Measurements from ENCODE around the gene KIF26B.

The KIF26B gene

DNA sequence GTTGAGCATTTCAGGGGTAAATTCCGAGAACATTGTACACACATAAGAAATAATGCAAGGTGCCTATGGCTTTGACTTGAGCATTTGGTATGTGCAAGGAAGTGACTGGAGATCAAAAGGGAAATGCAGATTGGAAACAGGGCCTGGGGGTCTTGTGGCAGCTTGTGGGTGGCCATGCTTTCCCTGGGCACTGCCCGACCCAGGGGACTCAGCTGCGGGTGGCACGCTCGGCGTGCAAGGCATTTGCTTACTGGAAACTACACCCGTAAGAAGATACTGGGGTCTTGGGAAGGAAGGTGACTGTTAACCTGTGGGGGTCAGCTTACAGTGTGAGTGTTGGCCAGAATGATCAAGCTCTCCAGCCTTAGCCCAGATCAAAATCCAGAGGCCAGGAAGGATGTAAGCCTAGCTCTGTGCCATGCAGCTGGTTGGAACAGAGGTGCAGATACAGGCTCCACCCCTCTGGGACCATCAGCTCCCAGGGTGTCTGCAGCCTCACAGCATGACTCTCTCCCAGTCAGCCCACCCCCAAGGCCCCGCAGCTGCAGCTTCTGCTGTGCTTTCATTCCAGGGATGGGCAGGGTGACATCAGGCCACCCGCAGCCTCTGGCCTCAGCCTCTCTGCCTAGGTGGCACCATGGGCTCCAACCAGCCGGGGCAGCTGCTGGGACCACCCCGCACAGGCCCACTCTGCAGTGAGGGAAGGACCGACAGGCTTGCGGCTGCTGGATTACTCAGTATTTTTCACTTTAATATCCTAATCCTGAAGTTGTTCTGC is 55.1 kb downstream of the KIF26B start:
- DNase-seq (ENCODE audit: low read depth) = no peak

DNA sequence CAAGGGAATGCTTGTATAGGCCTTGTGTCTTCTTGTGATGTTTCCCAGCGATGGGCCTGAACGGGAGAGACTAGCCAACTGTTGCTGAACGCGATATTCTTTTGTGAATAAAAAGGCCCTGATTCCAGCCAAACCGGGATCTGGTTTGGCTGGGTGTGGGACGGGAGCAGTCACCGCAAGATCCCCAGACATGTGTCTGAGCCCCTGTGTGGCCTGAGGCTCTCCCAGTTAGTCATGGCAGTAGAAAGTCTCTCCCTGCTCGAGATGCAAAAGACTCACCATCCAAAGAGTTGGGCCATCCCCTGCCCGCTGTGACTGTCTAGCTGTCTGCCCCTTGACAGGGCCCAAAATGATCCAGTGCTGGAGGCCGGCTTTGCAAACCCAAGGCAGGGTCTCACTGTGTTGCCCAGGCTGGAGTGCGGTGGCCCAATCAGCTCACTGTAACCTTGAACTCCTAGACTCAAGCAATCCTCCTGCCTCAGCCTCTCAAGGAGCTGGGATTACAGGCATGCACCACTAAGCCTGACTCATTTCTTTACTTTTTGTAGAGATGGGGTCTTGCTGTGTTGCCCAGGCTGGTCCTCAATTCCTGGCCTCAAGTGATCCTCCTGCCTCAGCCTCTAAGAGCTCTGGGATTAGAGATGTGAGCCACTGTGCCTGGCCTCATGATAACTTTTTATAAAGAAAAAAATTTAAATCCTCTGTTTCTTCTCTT is 56.4 kb downstream of the KIF26B start:
- DNase-seq (ENCODE audit: low read depth) = no peak

DNA sequence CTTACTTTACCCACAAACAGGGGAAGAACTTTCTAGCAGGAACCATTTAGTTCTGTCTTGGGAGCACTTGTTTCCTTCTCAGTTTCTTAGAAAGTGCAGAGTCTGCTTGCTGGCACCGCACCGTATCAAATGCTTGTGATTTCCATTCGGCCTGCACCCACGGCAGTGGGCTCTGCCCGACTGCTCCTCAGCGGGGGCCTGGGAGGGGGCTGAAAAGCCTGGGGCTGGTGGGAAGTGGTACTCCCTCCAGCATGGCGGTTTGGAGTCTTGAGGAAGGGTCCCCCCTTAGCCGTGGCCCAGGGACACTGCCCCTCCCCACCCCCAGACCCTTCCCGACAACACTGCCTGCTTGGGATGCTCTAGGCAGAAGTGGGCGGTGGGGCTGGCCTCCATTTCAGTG is 57.0 kb downstream of the KIF26B start:
- no peak for DNase-seq (ENCODE audit: low read depth)

DNA sequence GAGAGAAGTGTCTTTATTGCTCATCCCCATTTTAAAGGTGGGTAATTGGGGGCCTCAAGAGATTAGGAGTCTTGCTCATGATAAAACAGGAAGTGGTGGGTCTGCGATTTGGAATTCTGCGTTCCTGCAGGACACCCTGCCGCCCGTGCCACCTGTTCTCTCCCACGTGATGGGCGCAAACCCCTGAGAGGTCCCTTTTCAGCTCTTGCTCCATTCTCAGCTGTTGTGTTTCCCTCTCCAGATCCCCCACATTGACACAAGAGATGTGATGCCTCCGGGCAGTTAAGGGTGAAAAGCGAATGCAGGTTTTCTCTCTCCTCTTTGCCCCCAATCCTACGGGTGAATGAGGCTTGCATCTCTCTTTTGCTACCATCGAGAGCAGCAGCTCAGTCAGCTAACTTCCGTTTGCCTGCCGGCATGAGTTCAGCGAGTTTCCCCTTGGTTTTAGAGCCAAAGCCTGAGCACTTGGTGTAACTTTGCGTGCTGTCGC is 57.5 kb downstream of the KIF26B start:
- no peak for DNase-seq (ENCODE audit: low read depth)

DNA sequence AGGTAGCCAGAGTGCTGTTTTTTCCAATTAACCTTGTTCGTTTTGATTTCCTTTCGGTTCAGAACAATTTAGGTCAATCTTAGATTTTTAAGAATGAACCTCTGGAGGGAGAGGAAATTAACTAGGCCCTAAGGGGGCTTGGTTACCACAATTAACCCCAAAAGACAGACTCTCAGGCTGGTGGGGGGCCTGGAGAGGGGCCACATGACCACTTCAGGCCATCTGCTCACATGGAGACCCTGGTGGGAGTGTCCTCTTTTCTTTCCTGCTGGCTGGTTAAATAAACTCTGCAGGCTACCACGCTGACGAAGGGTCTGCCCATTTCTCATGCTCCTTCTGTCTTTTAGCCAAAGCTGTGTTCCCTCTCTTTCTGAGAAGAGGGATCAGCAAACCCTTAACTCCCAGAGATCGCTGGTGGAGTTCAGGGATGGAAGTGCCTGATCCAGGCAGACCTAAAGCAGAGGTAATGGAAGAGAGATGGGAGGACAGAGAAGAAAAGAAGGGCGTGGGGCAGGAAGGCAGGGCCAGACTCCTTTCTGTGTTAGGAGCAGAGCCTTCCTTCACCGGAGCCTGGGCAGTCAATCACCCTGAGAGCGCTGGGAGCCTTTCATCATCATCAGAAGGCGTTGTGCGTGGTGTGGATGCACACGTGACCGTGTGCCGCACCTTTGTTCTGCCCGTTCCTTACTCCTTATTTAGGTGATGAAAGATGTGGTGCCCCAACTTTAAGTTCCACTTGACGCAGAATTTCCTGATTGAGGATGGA is 58.5 kb downstream of the KIF26B start:
- DNase-seq (ENCODE audit: low read depth) = no peak

DNA sequence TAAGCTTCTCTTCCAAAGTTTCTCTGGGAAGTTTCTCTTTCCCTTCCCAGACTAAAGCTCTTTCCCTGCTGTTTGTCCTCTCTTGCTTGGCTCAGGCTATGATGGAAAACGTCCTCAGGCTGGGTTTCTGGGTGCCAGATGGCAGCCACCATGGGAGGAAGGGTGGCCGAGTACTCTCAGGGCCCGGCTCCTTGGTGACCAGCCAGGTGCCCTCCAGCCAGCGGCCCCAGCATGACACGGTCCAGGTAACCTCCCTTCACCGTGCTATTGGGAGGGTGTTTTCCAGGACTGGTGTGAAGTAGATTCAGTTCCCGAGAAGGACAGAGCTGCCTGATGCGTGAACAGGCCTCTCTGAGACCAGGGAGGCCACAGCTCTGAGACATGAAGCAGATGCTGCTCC is 60.3 kb downstream of the KIF26B start:
- no peak for DNase-seq (ENCODE audit: low read depth)

DNA sequence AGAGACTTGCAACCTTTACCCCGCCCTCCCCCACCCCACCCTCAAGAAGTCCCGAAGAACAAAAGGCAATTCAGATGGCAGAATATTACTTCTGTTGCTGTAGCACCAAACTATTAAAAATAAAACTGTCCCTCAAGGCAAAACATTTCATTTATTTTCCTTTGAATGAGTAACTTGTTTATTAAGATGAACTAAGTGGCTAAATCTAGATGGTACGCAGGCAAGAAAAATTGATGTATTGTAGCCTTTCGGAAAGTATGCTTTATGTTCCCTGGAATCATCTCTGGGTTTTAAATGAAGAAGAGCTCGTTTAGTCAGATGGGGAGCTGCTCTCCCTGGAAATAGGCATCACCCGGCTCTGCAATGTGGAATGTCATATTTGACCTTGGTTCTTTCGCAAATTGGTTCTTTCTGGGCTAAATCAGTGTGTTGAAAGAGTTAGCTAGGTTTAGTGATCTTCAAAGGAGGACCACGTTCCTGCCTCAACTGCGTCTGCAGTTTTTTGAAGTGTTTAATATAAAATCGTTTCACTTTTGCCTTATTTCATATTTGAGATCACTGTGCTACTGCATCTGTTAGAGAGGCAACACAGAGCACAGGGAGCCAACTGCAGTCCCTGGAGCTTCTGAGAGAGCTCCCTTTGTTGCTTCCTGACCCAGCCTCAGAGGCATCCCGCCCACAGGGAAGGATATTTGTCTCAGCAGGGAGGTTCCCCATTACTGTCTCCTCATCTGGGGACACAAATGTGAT is 61.8 kb downstream of the KIF26B start:
- no peak for DNase-seq (ENCODE audit: low read depth)

DNA sequence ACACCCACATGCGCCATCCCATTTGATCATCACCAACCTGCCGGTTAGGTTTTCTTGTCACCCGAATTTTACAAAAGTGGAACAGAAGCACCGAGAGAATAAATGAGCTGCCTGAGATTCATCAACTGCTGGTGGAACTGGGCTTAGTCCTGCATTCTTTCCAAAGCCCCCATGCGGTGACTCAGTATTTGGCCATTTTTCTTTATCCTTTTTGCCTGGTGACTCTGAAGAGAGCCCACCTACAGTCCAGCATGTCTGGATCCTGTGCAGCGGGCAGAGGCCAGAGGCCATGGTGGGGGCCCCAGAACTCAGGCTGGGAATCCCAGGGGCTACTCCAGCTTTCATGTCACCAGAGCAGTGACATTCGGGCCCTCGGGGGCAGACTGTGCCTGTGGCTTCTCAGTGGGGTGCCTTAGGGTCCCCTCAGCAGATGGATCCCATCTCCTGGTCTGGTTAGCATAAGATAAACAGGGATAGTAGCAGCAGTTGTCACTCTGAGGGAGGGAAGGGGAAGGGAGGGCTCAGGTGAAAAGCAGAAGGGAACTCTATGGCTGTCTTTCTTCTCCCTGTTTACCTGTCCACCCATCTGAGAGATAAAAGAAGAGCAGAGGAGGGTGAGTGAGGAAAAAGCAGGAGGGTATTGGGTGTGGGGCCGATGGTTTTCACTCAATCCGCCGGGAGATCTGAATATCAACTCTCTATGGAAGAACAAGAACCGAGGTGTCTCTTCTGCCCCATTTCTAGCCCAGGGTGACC is 63.2 kb downstream of the KIF26B start:
- no peak for DNase-seq (ENCODE audit: low read depth)

DNA sequence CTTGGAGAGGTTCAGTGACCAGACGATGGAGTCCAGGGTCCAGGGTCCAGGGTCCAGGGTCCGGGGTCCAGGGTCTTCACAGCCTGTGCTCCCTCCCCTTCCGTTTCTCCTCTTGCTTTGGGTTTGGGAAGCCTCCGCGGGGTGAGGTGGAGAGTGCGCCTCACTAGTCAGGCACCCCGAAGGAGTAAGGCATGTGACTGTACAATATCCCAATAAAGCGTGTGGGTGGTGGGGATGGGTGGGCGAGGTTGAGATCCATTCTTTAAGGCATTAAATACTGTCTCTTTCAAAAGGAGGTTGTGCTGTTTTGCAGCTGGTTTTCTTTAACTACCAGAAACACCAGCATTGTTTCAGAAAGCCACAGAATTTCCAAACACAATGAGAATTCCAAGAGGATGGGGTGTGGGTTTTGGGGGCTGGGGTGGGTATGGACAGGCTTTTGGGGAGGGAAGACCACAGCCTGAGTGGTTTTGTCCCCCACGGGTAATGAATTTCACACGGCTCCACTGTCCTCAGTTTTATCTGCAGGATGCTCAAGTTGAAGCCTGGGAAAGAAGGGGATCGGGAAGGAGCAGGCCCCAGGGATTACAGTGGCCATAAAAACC is 65.7 kb downstream of the KIF26B start:
- no peak for DNase-seq (ENCODE audit: low read depth)

DNA sequence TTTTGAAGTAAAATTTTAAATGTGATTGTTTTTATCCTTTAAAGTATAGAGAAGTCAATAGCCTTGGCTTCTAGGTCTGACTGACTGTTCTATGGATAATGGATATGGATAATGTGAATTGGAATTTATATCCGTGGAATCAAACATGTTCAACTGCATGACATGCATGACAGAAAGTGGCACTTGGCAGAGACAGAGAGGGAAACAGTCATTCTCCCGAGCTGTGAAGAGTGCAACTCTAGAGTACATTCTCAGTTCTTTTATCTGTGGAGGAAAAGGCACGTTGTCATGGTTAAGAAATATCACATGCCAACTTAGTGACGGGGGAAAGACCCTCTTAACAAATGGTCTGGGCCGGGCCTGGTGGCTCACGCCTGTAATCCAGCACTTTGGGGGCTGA is 67.0 kb downstream of the KIF26B start:
- no peak for DNase-seq (ENCODE audit: low read depth)

DNA sequence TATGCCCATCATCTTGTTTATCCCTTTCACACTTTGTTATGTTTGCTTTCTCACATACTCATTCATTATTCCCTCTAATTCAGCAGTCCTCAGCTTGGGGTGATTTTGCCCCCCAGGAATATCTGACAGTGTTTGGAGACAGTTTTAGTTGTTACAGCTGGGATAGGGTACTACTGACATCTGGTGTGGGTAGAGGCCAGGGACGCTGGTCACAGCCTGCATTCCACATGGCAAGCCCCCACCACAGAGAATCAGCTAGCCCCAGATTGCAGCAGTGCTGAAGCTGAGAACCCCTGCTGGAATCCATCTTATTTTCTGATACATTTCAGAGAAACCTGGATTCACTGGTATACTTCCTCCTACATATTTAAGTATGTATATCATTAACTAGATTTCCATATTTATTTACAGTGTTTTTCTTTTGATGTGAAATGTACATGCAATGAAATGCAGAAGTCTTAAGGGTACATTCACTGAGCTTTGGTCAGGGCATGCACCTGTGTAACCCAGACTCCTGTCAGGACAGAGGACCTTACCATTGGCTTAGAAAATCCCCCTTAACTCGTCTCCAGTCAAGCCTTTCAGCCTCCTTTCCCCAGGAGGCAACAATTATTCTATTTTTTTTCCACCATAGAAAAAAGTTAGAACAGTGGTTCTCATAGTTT is 68.3 kb downstream of the KIF26B start:
- no peak for DNase-seq (ENCODE audit: low read depth)

DNA sequence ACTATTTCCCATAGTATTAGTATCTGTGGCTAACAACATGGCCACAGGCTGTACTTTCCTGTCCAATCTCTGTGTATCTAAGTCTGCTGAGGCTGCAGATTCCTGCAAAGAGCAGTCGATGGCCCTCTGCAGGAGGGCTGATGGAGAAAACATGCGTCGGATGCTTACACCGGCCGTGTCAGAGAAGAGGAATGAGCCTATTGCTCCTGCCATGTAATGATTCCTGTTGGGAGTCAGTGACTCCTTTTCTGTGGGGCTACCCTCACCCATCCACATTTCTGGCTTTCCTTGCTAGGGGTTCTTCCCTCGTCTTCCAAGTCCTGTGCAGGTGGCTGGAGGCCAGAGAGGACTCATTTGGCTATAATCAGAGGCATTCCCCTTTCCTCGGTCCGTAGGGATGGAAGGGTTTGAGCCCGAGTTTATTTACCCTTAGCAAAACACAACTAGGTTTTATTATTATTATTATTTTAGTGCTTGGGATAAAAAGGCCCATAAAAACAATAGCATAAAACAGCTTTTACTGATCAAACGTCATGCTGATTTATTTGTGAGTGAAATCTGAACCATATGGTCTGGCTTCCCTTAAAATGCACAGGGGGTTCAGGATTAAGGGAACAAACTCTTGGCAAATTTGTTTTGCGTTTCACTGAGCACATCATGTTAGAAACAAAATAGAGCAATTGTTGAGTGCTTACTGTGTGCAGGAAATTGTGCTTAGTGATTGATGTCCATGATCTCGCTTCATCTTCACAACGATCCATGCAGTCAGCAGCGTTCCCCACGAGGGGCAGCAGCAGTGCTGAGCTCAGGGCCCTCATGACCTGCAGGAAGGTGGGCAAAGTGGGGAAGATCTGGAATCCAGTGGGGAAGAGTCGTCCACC is 70.8 kb downstream of the KIF26B start:
- DNase-seq (ENCODE audit: low read depth) = no peak

DNA sequence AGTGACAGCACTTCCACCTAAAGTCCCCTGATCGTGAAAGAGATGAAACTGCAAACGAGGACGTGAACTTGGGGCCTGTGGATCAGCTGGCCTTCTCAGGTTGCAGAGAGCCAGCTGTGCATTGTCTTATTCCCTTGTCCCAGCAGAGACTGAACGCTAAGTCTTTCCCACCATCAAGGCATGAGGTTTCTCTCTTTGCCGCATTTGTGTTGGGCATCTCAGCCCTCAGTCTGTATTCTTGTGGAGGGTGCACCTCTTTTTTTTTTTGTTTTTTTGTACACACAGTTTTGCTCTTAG is 71.4 kb downstream of the KIF26B start:
- DNase-seq (ENCODE audit: low read depth) = no peak

DNA sequence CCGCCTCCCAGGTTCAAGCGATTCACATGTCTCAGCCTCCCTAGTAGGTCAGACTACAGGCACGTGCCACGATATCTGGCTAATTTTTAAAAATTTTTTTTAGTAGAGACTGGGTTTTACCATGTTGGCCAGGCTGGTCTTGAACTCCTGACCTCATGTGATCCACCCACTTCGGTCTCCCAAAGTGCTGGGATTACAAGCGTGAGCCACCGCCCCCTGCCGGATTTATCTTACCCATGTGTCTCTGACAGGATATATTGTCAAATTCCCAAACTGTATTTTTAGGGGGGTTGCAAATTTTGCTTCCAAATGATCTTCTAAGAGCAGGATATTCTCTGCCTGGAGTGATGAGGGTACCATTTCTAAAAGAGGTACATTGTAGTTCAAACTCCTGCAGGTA is 74.3 kb downstream of the KIF26B start:
- DNase-seq (ENCODE audit: low read depth) = no peak

DNA sequence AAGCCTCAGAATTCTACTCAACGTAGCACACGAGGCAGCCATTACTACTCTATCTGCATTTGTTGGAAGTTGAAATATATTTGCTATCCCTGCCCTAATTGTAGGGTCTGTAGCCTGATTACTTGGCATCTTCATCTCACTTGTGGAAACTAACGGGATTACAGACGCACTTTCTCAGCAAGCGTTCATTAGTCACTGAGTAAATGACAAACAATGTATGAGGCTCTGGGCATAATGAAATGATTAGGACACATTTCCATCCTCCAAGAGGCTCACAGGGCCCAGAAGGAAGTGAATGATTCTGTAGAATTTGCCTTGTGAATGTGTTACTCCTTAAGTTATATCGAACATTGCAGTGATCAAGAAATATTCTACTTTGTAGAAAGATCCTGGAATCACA is 78.1 kb downstream of the KIF26B start:
- DNase-seq (ENCODE audit: low read depth) = peak; percentile 21

DNA sequence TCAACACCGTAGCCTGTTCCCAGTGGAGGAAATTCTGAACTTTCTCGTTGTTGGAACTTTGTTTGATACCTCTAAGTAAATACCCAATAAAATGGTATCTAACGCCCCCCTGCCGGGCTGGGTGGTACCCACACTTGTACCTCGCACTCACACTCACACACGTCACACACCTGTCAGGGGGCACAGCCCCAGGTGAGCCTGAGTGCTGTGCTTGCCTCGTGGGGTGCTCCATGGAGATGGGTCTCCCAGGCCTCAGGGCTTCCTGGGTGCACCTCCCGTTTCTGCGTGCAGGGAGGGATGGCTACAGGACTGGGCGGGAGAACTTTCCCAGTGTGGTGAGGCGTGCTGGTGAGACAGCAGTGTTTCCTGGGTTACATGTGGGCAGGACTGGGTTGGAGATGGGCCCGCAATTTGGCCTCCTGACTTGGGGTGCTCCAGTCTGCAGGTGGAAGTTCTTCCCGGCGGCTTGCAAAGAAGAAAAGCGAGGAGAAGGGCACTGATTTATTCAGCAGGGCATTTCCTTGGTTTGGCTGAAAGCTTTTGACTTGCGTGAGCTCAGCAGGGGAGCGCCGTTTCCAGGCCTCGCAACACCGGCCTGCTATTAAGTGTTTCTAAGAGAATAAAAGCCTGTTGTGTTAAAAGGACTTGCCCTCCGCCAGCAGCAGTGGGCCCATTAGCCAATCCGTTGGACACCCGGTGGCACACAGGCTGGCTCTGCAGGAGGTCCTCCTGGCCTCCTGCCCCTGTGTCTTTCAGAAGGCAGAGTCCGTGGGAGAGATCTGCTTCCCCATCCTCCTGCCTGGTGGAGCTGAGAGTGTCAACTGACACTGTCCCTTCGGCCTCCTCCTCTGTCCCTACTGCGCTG is 79.7 kb downstream of the KIF26B start:
- DNase-seq (ENCODE audit: low read depth) = no peak

DNA sequence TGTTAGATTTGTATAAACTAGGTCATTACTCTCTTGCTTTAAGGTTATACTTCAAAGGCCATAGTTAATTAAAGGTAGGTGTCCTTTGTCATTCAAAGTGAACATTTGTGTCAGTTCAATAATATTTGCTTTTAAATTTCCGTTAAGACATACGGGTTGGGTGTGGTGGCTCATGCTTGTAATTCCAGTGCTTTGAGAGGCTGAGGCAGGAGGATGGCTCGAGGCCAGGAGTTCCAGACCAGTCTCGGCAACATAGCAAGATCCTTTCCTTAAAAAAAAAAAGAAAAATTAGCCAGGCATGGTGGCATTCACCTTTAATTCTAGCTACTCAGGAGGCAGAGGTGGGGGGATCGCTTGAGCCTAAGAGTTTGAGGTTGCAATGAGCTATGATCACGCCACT is 80.4 kb downstream of the KIF26B start:
- DNase-seq (ENCODE audit: low read depth) = no peak

DNA sequence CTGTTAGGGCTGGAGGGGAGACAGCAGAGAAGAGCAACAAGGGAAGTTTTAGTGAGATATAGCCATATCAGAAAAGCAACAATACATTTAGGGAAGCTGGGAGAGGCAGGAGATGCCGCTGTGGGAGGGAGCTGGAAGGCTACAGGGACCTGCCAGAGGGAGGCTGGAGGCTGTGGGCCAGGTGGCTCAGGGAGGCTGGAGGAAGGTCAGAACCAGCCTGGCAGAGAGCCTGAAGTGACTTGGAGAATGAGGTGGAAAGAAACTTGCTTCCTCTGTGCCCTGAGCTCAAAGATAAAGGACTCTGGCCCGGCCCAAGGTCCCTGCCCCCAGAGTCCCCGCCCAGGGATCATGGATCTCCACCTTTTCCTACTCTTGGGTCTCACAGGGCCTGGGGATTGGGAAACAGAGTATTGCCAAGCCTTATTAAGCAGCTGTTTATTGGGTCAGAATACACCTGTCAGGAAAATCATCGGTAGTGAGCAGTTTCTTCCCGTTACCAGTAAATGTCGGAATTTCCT is 85.9 kb downstream of the KIF26B start:
- no peak for DNase-seq (ENCODE audit: low read depth)

Measured in GM04503 (cell line).